Tibial nerve (tissue), 4 donors: ENCODE measurements around the gene OBSCN. TPM values are rescaled to one million over a fixed set of nuclear protein-coding genes. Genes with fewer than 3 reads are reported as not detected.

Experiments used
- DNase-seq, 2 donors: peaks; one replicate each; pipeline ENCODE4 v3.0.0-alpha.2; 2019; ENCODE audit warnings: low spot score in 2 of 2
- H3K27ac ChIP-seq, 4 donors: fragments of 200-600 bp; sonication (generic) in 3 of 4; one replicate each; pipeline ENCODE4 v1.5.1; 2017 to 2019; ENCODE audit warnings: mild to moderate bottlenecking in 1 of 4
- H3K27me3 ChIP-seq, 2 donors: fragments of 200-600 bp; sonication (generic) in 1 of 2; one replicate each; pipeline versions ENCODE4 v1.5.1 to v1.6.0; 2017 to 2019
- H3K36me3 ChIP-seq, 3 donors: fragments of 200-600 bp; sonication (generic); one replicate each; pipeline ENCODE4 v1.5.1; 2018 to 2019
- H3K4me1 ChIP-seq, 4 donors: fragments of 200-600 bp; sonication (generic) in 3 of 4; one replicate each; pipeline ENCODE4 v1.5.1; 2017 to 2019
- H3K4me3 ChIP-seq, 4 donors: fragments of 200-600 bp; sonication (generic) in 3 of 4; one replicate each; pipeline ENCODE4 v1.5.1; 2017 to 2019; ENCODE audit warnings: mild to moderate bottlenecking in 1 of 4, moderate library complexity in 1 of 4
- H3K9me3 ChIP-seq, 4 donors: fragments of 200-600 bp; sonication (generic) in 3 of 4; one replicate each; pipeline ENCODE4 v1.5.1; 2017 to 2019
- EP300 ChIP-seq, 2 donors: sonication (generic); formaldehyde crosslinking; IDR thresholded peaks; one replicate each; pipeline ENCODE4 v1.6.1; 2017; ENCODE audit warnings: antibody characterized with exemption in 2 of 2, mild to moderate bottlenecking in 1 of 2
- POLR2A ChIP-seq, 2 donors: fragments of 450-650 bp; IDR thresholded peaks; one replicate each; pipeline ENCODE4 v1.6.1; 2017; ENCODE audit warnings: antibody characterized with exemption in 2 of 2, mild to moderate bottlenecking in 2 of 2, moderate library complexity in 2 of 2
- WGBS, 2 donors: methylation state at CpG; one replicate each; pipeline ENCODE4 v1.1.5; 2018; 5-methylcytosine and 5-hydroxymethylcytosine counted together
- total RNA-seq, 4 donors: library from RNA; depleted of rRNA; stranded (reverse); fragments of >200 nt; gene quantifications; one replicate each; pipeline ENCODE4 v1.1.0, GENCODE V29; 2016
- TF ChIP-seq, protein P1 (sequence below), 5 experiments: fragments of 200-600 bp in 3 of 5; fragments of 450-650 bp in 2 of 5; sonication (generic) in 3 of 5; IDR thresholded peaks; one replicate each; pipeline ENCODE4 v1.5.1; 2016 to 2019; ENCODE audit warnings: antibody characterized with exemption in 5 of 5, mild to moderate bottlenecking in 3 of 5, moderate library complexity in 2 of 5

OBSCN gene
- total RNA-seq, 4 donors from 2014 or later = 8.5 to 22.6 (median 19.0) TPM

DNA sequence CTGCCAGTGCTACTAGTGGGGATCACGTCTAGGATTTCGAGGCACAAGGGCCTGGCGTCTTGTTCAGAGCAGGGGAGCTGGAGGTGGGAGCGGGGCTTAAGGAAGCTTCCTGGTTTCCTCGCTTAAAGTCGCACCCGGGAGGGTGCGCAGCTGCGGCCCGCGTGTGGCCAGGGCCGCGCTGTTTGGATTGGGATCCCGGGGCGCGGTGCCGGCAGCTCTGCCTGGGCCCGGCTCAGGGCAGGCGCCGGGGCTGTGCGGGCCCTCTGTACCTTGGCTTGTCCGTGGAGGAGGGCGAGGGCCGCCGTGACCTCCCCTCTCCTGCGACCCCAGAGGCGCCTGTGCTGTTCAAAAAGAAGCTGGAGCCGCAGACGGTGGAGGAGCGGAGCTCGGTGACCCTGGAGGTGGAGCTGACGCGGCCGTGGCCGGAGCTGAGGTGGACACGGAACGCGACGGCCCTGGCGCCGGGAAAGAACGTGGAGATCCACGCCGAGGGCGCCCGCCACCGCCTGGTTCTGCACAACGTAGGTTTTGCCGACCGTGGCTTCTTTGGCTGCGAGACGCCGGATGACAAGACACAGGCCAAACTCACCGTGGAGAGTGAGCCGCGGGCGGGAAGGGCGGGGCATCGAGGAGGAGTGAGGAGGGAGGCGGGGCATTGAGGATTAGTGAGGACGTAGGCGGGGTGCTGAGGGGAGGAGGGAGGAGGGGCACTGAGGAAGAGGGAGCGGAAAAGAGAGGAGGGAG is 67.8 kb downstream of the OBSCN start:
- peak overlapping the region; percentile 46 to 78 (median 71) for H3K27ac ChIP-seq
- TF ChIP-seq POLR2A (IDR thresholded peaks at IDR 0.05) = peak in 1 of 2 donors; percentile 45
- TF ChIP-seq, protein P1, sequence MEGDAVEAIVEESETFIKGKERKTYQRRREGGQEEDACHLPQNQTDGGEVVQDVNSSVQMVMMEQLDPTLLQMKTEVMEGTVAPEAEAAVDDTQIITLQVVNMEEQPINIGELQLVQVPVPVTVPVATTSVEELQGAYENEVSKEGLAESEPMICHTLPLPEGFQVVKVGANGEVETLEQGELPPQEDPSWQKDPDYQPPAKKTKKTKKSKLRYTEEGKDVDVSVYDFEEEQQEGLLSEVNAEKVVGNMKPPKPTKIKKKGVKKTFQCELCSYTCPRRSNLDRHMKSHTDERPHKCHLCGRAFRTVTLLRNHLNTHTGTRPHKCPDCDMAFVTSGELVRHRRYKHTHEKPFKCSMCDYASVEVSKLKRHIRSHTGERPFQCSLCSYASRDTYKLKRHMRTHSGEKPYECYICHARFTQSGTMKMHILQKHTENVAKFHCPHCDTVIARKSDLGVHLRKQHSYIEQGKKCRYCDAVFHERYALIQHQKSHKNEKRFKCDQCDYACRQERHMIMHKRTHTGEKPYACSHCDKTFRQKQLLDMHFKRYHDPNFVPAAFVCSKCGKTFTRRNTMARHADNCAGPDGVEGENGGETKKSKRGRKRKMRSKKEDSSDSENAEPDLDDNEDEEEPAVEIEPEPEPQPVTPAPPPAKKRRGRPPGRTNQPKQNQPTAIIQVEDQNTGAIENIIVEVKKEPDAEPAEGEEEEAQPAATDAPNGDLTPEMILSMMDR (IDR thresholded peaks at IDR 0.05) = no peak
- TF ChIP-seq EP300 (IDR thresholded peaks at IDR 0.05) = peak in 1 of 2 donors; percentile 62

DNA sequence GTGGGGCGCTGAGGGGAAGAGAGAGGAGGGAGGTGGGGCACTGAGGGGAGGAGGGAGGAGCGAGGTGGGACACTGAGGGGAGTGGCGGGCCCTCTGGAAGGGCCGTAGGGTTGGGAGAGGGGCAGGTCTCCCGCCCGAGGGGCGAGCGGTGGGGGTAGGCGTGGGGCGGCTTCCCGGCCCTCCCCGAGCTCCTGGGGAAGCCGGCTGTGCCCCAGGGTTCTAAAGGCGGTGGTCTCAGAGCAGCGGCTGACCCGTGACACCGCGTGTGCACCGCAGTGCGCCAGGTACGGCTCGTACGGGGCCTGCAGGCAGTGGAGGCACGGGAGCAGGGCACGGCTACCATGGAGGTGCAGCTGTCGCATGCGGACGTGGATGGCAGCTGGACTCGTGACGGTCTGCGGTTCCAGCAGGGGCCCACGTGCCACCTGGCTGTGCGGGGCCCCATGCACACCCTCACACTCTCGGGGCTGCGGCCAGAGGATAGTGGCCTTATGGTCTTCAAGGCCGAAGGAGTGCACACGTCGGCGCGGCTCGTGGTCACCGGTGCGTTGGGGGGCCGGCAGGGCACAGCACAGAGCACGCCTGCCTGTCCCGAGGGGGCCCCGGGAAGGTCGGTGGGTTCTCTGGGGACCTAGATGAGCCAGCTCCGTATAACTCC is 68.5 kb downstream of the OBSCN start:
- H3K36me3 ChIP-seq = peaks cover 0 to 53% (median 0%) of the 10 kb centered on the region in 3 donors
- no peaks in the 10 kb centered on the region for H3K9me3 ChIP-seq
- TF ChIP-seq POLR2A (IDR thresholded peaks at IDR 0.05) = no peak
- TF ChIP-seq EP300 (IDR thresholded peaks at IDR 0.05) = no peak
- TF ChIP-seq, protein P1 (IDR thresholded peaks at IDR 0.05) = no peak
- H3K27ac ChIP-seq = peak overlapping the region; percentile 46 to 78 (median 71)
- whole genome bisulfite sequencing, 2 donors = 16% methylated on average over 37 to 39 of the region's 49 CpGs
- no peak for DNase-seq
- peak overlapping the region; percentile 48 to 67 (median 60) for H3K4me3 ChIP-seq
- peaks cover 0 to 20% (median 2%) of the 10 kb centered on the region in 4 donors for H3K4me1 ChIP-seq
- H3K27me3 ChIP-seq = no peaks in the 10 kb centered on the region

More for the DNA sequence above, 67.8 kb downstream of the OBSCN start:
- DNase-seq = peak; percentile 84 to 93
- WGBS, 2 donors = 2 to 5% methylated on average over 40 to 63 of the region's 63 CpGs
- H3K27me3 ChIP-seq = no peaks in the 10 kb centered on the region
- peak overlapping the region; percentile 48 to 67 (median 60) for H3K4me3 ChIP-seq
- H3K4me1 ChIP-seq = peaks cover 0 to 20% (median 2%) of the 10 kb centered on the region in 4 donors
- no peaks in the 10 kb centered on the region for H3K9me3 ChIP-seq
- H3K36me3 ChIP-seq = peaks cover 0 to 51% (median 0%) of the 10 kb centered on the region in 3 donors

DNA sequence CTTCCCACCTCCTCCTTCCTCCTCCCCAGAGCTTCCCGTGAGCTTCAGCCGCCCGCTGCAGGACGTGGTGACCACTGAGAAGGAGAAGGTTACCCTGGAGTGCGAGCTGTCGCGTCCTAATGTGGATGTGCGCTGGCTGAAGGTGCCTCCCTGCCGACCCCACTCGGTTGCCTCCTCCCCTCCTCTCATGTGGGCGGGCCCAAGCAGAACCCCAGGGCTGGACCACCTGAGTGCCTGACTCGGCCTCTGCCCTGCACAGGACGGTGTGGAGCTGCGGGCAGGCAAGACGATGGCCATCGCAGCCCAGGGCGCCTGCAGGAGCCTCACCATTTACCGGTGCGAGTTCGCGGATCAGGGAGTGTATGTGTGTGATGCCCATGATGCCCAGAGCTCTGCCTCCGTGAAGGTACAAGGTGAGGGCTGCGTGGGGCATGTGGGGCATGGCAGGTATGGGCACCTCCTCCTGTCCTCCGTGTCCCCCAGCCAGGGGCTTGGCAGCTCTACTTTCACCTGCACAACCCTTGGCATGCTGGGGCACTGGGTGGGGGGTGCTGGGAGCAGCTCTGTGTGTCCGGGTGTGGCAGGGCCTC is 69.2 kb downstream of the OBSCN start:
- 77 to 83% methylated on average over 21 to 24 of the region's 25 CpGs for WGBS, 2 donors
- TF ChIP-seq POLR2A (IDR thresholded peaks at IDR 0.05) (no peak), EP300 (IDR thresholded peaks at IDR 0.05) (no peak)
- TF ChIP-seq, protein P1 (IDR thresholded peaks at IDR 0.05) = no peak
- peak overlapping the region in 2 of 4 donors; percentile 14 to 78 for H3K27ac ChIP-seq
- H3K36me3 ChIP-seq = peaks cover 0 to 58% (median 0%) of the 10 kb centered on the region in 3 donors
- no peaks in the 10 kb centered on the region for H3K27me3 ChIP-seq
- DNase-seq = no peak
- peaks cover 0 to 20% (median 2%) of the 10 kb centered on the region in 4 donors for H3K4me1 ChIP-seq
- H3K4me3 ChIP-seq = peak overlapping the region in 1 of 4 donors; percentile 58
- H3K9me3 ChIP-seq = no peaks in the 10 kb centered on the region

DNA sequence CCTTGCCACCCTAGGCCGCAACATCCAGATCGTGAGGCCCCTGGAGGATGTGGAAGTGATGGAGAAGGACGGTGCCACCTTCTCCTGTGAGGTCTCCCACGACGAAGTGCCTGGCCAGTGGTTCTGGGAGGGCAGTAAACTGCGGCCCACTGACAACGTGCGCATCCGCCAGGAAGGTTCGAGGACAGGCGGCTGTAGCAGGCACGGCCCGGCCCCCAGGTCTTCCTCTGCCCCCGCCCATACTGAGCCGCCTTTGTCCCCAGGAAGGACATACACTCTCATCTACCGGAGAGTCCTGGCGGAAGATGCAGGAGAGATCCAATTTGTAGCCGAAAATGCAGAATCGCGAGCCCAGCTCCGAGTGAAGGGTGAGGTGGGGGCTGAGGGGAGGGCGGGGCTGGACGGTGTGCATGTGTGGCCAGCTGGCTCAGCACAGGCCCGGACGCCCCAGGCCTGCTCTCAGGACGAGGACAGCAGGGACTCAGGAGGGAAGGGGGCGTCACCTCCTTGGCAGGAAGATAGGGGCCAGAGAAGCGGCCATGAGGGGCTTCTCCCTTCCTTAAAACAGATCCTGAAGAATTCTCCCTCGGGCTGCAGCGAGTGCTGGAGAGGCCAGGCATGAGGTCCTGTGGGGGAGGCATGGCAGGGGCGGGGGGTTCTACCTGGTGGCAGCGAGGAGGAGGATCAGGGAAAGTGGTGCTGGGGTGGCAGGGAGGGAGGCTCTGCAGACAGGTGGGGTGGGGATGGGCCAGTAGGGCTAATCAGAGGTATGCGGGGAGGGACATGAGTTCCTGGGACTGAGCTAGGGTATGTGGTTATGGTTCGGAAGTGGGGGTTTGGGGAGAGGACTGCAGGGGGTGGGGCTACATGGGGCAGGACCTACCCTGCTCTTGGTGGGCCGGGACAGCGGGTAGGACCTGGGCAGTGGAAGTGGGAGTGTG is 69.9 kb downstream of the OBSCN start:
- Histone ChIP-seq H3K36me3 (peaks cover 0 to 58% (median 0%) of the 10 kb centered on the region in 3 donors), H3K27ac (no peak overlapping the region), H3K4me1 (peaks cover 0 to 20% (median 2%) of the 10 kb centered on the region in 4 donors), H3K4me3 (no peak overlapping the region), H3K9me3 (no peaks in the 10 kb centered on the region), H3K27me3 (no peaks in the 10 kb centered on the region)
- TF ChIP-seq EP300 (IDR thresholded peaks at IDR 0.05) = no peak
- no peak for TF ChIP-seq POLR2A (IDR thresholded peaks at IDR 0.05)
- TF ChIP-seq, protein P1 (IDR thresholded peaks at IDR 0.05) = no peak
- DNase-seq = no peak
- 89 to 92% methylated on average over 34 to 36 of the region's 36 CpGs for WGBS, 2 donors
